Endothelial cell of umbilical vein (primary cell): Measurements from ENCODE around the gene DUT. TPM values are rescaled to one million over a fixed set of nuclear protein-coding genes. Genes with fewer than 3 reads are reported as not detected.

Experiments
- BruUV-seq: library from RNA; stranded (reverse); fragments of 400-500 nt; replicated peaks from 2 replicates; lab custom pipeline; 2021; lab: Mats Ljungman, UMichigan
- CTCF ChIA-PET: fragments of 300-600, 350-600 bp; sonication (Branson Sonifier 250); formaldehyde crosslinking; loops from one replicate; lab custom pipeline; 2021; ENCODE audit warnings: antibody characterized with exemption, inconsistent platforms; lab: Charles Lee
- POLR2A ChIA-PET: fragments of 300-600, 350-600 bp; sonication (Branson Sonifier 250); formaldehyde crosslinking; loops from one replicate; lab custom pipeline; 2021; ENCODE audit warnings: antibody characterized with exemption, inconsistent platforms; lab: Charles Lee
- DNase-seq: peaks from one replicate; pipeline ENCODE4 v3.0.0-alpha.2; 2011; ENCODE audit warnings: low read depth, low spot score
- FAIRE-seq: peaks from 2 replicates; lab custom pipeline; 2011; peaks lifted over from hg19 to GRCh38; lab: Jason Lieb, UNC
- H2AFZ ChIP-seq: 2 replicates; pipeline ENCODE4 v1.6.0; 2012; ENCODE audit warnings: low read depth, low read length, control low read depth, inconsistent platforms
- H3K27ac ChIP-seq: 2 replicates; pipeline ENCODE4 v1.5.1; 2011; ENCODE audit warnings: low read depth, mild to moderate bottlenecking, control low read depth, low read length, moderate library complexity; ENCODE audit not compliant: insufficient read depth
- H3K27me3 ChIP-seq, 2 experiments: 2 replicates each; pipeline versions ENCODE4 v1.6.0 to v1.6.1; 2011; ENCODE audit warnings: low read length in 2 of 2, mixed read lengths in 1 of 2; ENCODE audit not compliant: control insufficient read depth in 2 of 2, insufficient read depth in 2 of 2
- H3K36me3 ChIP-seq, 2 experiments: 2 replicates in 1 of 2; 3 replicates in 1 of 2; pipeline ENCODE4 v1.5.1; 2011; ENCODE audit warnings: low read length in 2 of 2, mild to moderate bottlenecking in 1 of 2, moderate library complexity in 1 of 2; ENCODE audit not compliant: control insufficient read depth in 2 of 2, insufficient read depth in 2 of 2; ENCODE audit errors: extremely low read depth in 1 of 2
- H3K4me1 ChIP-seq: 3 replicates; pipeline ENCODE4 v1.5.1; 2011; ENCODE audit warnings: mild to moderate bottlenecking, low read length; ENCODE audit not compliant: control insufficient read depth, insufficient read depth; ENCODE audit errors: extremely low read depth
- H3K4me2 ChIP-seq: 2 replicates; pipeline ENCODE4 v1.6.1; 2011; ENCODE audit warnings: low read length, control low read depth, mixed read lengths; ENCODE audit not compliant: insufficient read depth
- H3K4me3 ChIP-seq, 3 experiments: fragments of 200-600 bp in 1 of 3; sonication (generic), shearing (Covaris generic) in 1 of 3; replicated peaks in 1 of 3; 2 replicates each; pipeline ENCODE4 v1.5.1; 2011 to 2016; ENCODE audit warnings: control low read depth in 3 of 3, low read length in 3 of 3, mild to moderate bottlenecking in 2 of 3, inconsistent platforms in 1 of 3, low read depth in 1 of 3, moderate library complexity in 1 of 3; ENCODE audit not compliant: insufficient read depth in 1 of 3
- H3K79me2 ChIP-seq: 2 replicates; pipeline ENCODE4 v1.6.0; 2012; ENCODE audit warnings: low read length, inconsistent platforms; ENCODE audit not compliant: control insufficient read depth, insufficient read depth
- H3K9ac ChIP-seq: replicated peaks from 2 replicates; pipeline ENCODE3; 2011; ENCODE audit warnings: low read length, control low read depth; ENCODE audit not compliant: insufficient read depth; ENCODE audit errors: extremely low read depth
- H3K9me1 ChIP-seq: replicated peaks from 3 replicates; pipeline ENCODE4 v1.6.0; 2011; ENCODE audit warnings: mild to moderate bottlenecking, low read length; ENCODE audit not compliant: control insufficient read depth, insufficient read depth; ENCODE audit errors: extremely low read depth
- H3K9me3 ChIP-seq: replicated peaks from 2 replicates; pipeline ENCODE4 v1.5.1; 2012; ENCODE audit warnings: low read length, inconsistent platforms; ENCODE audit not compliant: control insufficient read depth, insufficient read depth
- H4K20me1 ChIP-seq: replicated peaks from 2 replicates; pipeline ENCODE3; 2011; ENCODE audit warnings: mild to moderate bottlenecking, low read length; ENCODE audit not compliant: control insufficient read depth, insufficient read depth; ENCODE audit errors: extremely low read depth
- EZH2 ChIP-seq: IDR thresholded peaks from 2 replicates; pipeline ENCODE4 v1.6.1; 2012; ENCODE audit warnings: borderline replicate concordance, low read depth, mild to moderate bottlenecking, moderate library complexity, low read length, inconsistent platforms; ENCODE audit not compliant: severe bottlenecking
- POLR2AphosphoS5 ChIP-seq: IDR thresholded peaks from 2 replicates; pipeline ENCODE4 v1.6.1; 2012; ENCODE audit warnings: low read depth, mild to moderate bottlenecking, control low read depth, low read length, moderate library complexity; ENCODE audit not compliant: insufficient read depth
- dilution Hi-C: fragments of 300-500 bp; cut with MboI; formaldehyde crosslinking; loops from one replicate; pipeline ENCODE4 v1.15.0; 2019; ENCODE audit warnings: low sequenced_read_pairs; ENCODE audit not compliant: extremely low pct_ligation_motif_present
- intact Hi-C: fragments of 100-400 bp; cut with micrococcal nuclease; formaldehyde crosslinking; loops from one replicate; pipeline ENCODE4 v1.10.0; 2022
- polyA plus RNA-seq, 4 experiments: library from polyadenylated mRNA; depleted of rRNA in 3 of 4; stranded (reverse) in 3 of 4; unstranded in 1 of 4; fragments of >200 nt; gene quantifications; 2 replicates each; pipeline versions ENCODE4 v1.2.1 to v1.2.3, GENCODE V29; 2011 to 2012; ENCODE audit warnings: missing spikeins in 1 of 4
- small RNA-seq: library from RNA; depleted of rRNA; stranded (forward); fragments of <200 nt; gene quantifications from one replicate; pipeline ENCODE3, GENCODE V24; 2012; ENCODE audit warnings: low replicate concordance, low read depth; ENCODE audit not compliant: insufficient read depth, insufficient read length
- total RNA-seq: library from RNA; stranded (reverse); gene quantifications from 2 replicates; pipeline ENCODE4 v1.2.3, GENCODE V29; 2021

DUT gene
- total and polyA plus RNA-seq, 2 donors (not counting 3 experiments of a cell fraction or from before 2014, with no cell fraction given), result 59.9 to 135 TPM

DNA sequence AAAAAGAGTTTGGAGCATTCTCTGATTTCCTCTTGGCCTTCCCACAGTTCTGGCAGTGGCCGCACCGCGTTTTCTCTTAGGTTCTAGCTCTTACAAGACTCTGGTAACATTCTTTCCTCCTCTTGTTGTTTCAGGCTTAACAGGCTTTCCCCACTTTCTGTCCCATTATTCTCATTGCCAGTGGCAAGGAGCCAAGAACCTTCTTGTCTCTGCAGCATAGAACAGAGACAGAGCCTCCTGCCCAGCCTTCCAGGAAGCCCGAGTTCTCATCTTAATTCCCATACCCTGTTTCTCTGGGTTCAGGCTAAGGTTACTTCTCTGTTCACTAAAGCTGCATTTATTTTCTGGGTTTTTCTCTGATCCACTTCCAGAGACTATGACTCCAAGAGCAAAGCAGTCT, 61.1 kb downstream of the DUT start:
- intact Hi-C loops (loop anchor here (1.0 to 2.0 kb wide), 2 partner anchors 18 to 34 kb away; no protein-coding TSS in a partner anchor), dilution Hi-C loops (no loop called here)
- DNase-seq (peak; percentile 99), FAIRE-seq (peak; percentile 91)
- ChIA-PET CTCF (interaction anchor here (0.8 to 2.6 kb wide), 10 partner anchors 10 to 753 kb away, joined by 3 to 19 read pairs (median 4); no protein-coding TSS in a partner anchor), POLR2A (interaction anchor here (1.7 kb wide), 1 partner anchor 11 kb away, joined by 3 read pairs; no protein-coding TSS in a partner anchor)
- Histone ChIP-seq H3K9ac (peak overlapping the region; percentile 34), H4K20me1 (no peaks in the 10 kb centered on the region), H3K9me1 (no peaks in the 10 kb centered on the region), H3K27ac (peak overlapping the region; percentile 78), H3K4me2 (peak overlapping the region; percentile 19), H2AFZ (peak overlapping the region; percentile 73), H3K79me2 (no peaks in the 10 kb centered on the region), H3K4me3 (no peak overlapping the region), H3K4me1 (peaks cover 36% of the 10 kb centered on the region), H3K27me3 (no peaks in the 10 kb centered on the region), H3K36me3 (no peaks in the 10 kb centered on the region), H3K9me3 (no peaks in the 10 kb centered on the region)
- BruUV-seq, result no TSS peak
- TF ChIP-seq POLR2AphosphoS5 (peak; percentile 42), EZH2 (no peak)

Small RNAs within 50 kb of the gene (small RNA-seq; reads per million reads assigned to genes)
- not detected for gene RF00019

Other genes starting within 250 kb of the DUT start
- not detected in 2 replicates for gene SLC24A5, start 210.4 kb upstream of the DUT start, total RNA-seq
- gene SLC24A5, start 210.4 kb upstream of the DUT start, polyA plus RNA-seq, result not detected in 2 replicates
- 54.8 and 62.5 TPM in 2 replicates for gene MYEF2, start 153.1 kb upstream of the DUT start, total RNA-seq
- gene MYEF2, start 153.1 kb upstream of the DUT start, polyA plus RNA-seq, result 9.4 and 11.6 TPM in 2 replicates
- gene CTXN2, start 139.8 kb upstream of the DUT start, total RNA-seq, result 0.14 TPM in 1 of 2 replicates, not detected in the other
- gene CTXN2, start 139.8 kb upstream of the DUT start, polyA plus RNA-seq, result 0.01 TPM in 1 of 2 replicates, not detected in the other
- not detected in 2 replicates for gene SLC12A1, start 125.1 kb upstream of the DUT start, total RNA-seq
- gene SLC12A1, start 125.1 kb upstream of the DUT start, polyA plus RNA-seq, result not detected in 2 replicates